HS-27A (cell line): ENCODE data around the gene ARG2.
A peak's percentile ranks its signal among the peaks of the same experiment; 100 is the strongest.

Experiments used
- DNase-seq: peaks from one replicate; pipeline ENCODE4 v3.0.0-alpha.2; 2012; ENCODE audit warnings: low read depth, missing footprints

The ARG2 gene

GRCh38 chr14:67619446-67620216 lies at the start of gene ARG2:
ARG2 (plus strand) TSS chr14:67619920; CDS start chr14:67619978, 58 bp downstream.
- peak; percentile 69 for DNase-seq

- no peak for DNase-seq
Measured at GRCh38 chr14:67570453-67570852, 49.3 kb upstream of the ARG2 start.

- no peak for DNase-seq
Measured at GRCh38 chr14:67571275-67571990, 48.3 kb upstream of the ARG2 start.

- DNase-seq: no peak
Measured at GRCh38 chr14:67571991-67572323, 47.8 kb upstream of the ARG2 start.

- DNase-seq: no peak
Measured at GRCh38 chr14:67572608-67573007, 47.1 kb upstream of the ARG2 start.

GRCh38 chr14:67573228-67574010 lies 46.3 kb upstream of the ARG2 start:
- DNase-seq: no peak

DNA sequence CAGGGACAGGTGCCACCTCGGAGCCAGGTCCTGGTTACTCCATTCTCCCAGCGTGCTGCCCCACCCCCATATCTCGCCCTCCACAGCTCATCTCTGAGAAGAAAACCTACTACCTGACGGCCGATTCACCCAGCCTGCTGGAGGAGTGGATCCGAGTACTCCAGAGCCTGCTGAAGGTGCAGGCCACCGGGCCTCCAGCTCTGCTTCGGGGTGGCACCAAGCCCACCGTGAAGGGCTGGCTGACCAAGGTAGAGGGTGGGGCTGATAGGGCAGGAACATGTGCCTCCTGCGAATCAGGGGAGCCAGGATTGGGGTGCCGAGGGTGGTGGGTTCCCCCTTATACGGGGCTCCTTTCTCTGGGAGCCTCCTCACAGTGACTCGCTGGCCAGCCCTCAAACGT lies 45.6 kb upstream of the ARG2 start:
- DNase-seq: no peak

GRCh38 chr14:67574806-67575205 lies 44.9 kb upstream of the ARG2 start:
- no peak for DNase-seq

DNA sequence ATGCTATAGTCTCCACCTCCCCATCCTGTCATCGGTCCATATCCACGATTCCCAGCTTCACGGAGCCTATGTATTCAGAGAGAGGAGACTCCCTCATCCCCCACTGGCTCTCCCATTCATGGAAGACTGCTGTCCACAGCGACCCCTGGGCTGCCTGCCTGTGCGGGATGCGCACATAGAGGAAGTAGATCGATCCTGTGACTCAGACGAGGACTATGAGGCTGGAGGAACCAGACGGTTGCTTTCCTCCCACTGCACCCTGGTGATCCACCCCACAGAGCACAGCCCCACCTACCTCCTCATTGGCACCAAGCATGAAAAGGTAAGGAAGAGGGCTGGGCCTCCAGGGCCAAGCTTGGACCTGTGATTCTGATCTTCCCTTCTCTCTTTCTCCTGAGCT lies 44.0 kb upstream of the ARG2 start:
- DNase-seq: no peak

DNA sequence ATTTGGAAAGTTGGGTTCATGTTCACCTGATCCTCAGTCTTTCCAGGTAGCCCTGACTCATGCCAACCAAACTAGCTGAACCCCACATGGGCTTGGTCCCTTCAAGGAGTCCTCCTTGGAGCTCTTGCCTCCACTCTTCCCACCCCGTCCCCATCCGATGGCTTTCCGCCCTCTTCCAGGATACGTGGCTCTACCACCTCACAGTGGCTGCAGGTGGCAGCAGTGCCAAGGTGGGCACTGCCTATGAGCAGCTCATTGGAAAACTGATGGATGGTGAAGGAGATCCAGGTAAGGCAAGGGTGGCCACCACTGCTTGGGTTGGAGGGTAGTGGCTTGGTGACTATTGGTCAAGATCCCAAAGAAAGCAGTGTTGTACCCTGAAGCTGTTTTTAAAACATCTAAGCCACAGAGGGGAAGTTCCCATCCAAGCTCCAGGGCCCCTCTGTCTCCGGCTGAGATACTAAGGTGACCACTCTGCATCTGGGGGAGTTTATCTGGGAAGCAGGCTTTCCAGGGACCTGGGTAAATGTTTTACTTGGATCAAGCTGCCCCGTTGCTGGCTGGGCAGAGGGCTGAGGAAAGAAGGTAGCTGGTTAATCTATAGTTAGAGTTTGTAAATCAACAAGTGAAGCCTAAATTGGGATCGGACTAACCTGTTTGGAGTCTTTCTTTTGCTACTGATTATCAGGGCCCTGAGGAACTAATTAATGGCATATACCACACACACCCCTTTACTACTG lies 43.3 kb upstream of the ARG2 start:
- no peak for DNase-seq

DNA sequence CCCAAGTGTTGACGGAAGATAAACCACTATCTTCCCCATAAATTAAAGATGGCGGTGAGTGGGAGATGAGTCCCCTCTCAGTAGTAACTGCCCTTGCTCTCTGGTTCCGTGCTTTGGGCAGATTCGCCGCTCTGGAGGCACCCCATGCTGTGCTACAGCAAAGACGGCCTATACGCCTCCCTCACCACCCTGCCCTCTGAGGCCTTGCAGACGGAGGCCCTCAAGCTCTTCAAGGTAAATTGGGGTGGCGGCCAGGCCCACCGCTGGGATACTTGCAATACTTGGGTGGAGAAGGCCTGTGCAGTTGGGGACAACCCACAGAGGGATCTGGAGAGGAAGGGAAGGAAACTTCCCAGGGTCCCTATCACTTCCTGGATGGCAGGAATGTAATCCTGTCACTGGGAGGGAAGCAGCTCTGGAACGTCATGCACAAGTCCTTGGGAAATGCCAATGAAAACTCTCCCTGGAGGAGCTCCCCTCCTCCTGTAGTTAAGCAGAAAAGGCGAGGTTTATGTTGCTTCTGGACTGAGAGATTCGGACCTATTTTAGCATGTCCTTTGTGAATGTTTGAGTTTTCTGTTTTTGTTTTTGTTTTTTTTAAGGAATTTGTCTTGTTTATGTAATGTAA lies 42.4 kb upstream of the ARG2 start:
- no peak for DNase-seq

GRCh38 chr14:67577909-67578749 lies 41.6 kb upstream of the ARG2 start:
- no peak for DNase-seq

GRCh38 chr14:67579040-67579439 lies 40.7 kb upstream of the ARG2 start:
- DNase-seq: no peak

DNA sequence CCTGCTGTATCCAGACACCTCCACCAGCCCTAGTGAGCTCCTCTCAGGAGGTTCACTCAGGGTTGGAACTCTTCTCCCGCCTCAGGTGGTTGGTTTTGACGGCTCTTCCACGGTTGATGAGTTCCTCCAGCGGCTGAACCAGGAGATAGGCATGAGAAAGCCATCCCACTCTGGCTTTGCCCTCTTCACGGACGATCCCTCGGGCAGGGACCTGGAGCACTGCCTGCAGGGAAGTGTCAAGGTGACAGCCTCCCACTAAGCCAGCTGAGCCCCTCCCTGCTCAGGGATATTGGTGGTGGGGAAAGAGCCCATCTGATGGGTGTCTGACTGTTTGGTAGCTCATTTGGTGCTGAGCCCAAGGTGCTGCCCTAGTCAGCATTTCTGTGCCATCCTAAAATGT lies 40.1 kb upstream of the ARG2 start:
- DNase-seq: no peak

- no peak for DNase-seq
Measured at GRCh38 chr14:67580336-67581171, 39.2 kb upstream of the ARG2 start.

DNA sequence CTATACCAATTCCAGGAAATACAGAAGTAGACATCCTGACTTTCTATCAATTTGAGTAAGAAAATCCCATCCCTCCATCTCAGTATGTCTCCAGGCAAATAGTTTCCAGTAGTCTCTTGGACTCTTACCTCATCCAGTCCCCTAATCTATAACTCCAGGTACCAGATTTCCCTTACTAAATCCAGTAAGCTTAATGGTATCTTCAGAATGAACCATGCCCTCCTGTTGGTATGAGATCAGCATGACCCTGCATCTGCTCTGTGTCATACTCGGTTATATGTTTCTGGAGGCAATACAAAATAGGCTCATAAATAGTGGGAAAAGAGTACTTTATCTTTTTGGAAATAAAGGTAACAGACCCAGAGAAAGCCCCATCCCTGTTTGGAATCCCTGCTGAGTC lies 38.1 kb upstream of the ARG2 start:
- DNase-seq: no peak

GRCh38 chr14:67582061-67582460 lies 37.7 kb upstream of the ARG2 start:
- DNase-seq: no peak

DNA sequence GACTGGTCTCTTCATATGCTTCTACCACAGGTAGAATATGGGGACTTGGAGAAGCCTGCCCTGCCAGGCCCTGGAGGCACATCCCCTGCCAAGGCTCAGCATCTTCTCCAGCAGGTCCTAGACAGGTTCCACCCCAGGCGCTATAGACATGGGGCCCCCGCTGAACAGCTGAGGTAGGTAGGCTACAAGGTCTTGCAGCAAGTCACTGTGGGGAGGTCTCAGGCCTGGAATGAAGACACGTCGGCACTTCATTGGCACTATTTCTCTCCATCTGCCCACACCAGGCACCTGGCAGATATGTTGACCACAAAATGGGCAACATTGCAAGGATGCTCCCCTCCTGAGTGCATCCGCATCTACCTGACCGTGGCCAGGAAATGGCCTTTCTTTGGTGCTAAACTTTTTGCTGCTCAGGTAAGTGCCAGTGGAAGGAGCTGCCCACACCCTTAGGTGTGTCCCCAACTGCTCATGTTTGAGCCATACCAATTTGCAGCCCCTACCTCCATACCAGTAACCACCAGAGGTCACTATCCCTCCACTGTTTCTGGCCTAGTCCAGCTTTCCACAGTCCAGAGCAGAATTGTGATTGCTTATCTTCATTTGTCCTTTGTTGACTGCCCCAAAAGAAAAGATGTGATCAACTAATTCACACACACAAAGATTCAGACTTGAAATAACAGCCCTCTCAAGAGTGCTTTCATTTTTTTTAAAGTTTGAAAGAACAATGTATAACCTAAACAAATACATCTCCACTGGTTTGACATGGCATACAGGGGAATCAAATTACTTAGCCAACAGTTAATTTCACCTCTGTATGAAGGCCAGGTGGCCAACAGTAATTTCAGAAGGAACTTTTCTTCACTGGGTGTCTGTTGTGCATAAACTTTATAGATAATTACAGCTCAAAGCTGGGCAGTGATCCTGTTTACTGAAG lies 35.7 kb upstream of the ARG2 start:
- no peak for DNase-seq

GRCh38 chr14:67584978-67585377 lies 34.7 kb upstream of the ARG2 start:
- no peak for DNase-seq
